Stimulated activated CD8-positive, alpha-beta memory T cell treated with anti-CD3 and anti-CD28 coated beads, Interleukin-12 subunit alpha, Interleukin-12 subunit beta, amount 100 ng/mL, for 24 hours (primary cell): ENCODE data around the gene FAM180B.
"Not testable (repeated sequence)": the region's sequence is repeated elsewhere in the genome, so short reads cannot be mapped to it uniquely, and the experiment has no call there.

Experiments
- DNase-seq: peaks from one replicate; pipeline ENCODE4 v3.0.0-alpha.2; 2020; ENCODE audit errors: extremely low read depth

FAM180B gene, protein sequence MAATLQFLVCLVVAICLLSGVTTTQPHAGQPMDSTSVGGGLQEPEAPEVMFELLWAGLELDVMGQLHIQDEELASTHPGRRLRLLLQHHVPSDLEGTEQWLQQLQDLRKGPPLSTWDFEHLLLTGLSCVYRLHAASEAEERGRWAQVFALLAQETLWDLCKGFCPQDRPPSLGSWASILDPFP

DNA sequence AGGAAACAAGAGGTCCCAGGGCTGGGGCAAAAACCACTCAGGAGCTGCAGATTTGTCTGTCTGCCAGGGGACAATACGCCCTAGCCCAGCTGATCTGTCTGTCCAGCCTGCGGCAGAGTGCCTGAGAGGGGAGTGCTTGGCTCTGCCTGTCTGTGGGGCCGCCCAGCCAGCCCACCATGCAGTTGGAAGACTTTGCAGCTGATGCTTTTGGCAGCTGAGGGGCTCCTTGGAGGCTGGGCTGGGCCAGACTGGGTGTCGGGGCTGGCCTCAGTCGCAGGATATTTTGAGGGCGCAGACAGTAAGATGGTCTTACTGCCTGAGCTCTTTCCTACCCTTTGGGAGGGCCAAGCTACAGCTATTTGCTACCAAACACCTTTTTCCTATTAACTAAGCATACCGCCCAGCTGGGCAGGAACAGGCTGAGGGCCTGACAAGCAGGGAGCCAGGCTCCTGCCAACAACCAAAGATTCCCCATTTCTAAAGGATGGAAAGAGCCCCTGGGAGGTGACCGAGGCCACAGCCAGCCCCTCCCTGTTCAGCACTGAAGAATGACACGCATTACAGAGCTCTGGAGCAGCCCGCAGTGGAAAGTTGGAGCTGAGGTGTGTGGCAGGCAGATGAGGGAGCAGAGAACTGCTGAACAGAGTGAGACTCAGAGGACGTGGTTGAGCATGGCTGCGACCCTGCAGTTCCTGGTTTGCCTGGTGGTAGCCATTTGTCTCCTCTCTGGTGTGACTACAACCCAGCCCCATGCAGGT lies at the start of gene FAM180B:
Gene FAM180B (plus strand): TSS at position 581 of the 758 bp plus-strand sequence. CDS start 91 bp downstream, at position 672.
- DNase-seq = no peak

DNA sequence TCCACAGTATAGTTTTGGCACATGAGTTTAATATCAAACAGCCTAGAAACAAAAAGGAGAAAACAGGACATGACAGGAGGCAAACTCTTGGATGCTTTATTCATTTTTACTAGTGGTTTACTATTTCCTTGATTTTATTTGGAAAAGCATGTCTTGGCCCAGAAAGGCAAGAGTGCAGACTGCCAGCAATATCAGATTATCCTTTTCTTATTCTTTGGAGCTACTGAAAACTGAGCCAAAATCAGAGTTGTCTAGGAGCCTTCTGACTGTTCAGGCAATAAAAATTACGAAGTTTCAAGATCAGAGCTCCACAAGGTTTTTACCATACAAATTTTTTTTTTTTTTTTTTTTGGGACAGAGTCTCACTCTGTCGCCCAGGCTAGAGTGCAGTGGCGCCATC lies 49.6 kb upstream of the FAM180B start:
- no peak for DNase-seq

DNA sequence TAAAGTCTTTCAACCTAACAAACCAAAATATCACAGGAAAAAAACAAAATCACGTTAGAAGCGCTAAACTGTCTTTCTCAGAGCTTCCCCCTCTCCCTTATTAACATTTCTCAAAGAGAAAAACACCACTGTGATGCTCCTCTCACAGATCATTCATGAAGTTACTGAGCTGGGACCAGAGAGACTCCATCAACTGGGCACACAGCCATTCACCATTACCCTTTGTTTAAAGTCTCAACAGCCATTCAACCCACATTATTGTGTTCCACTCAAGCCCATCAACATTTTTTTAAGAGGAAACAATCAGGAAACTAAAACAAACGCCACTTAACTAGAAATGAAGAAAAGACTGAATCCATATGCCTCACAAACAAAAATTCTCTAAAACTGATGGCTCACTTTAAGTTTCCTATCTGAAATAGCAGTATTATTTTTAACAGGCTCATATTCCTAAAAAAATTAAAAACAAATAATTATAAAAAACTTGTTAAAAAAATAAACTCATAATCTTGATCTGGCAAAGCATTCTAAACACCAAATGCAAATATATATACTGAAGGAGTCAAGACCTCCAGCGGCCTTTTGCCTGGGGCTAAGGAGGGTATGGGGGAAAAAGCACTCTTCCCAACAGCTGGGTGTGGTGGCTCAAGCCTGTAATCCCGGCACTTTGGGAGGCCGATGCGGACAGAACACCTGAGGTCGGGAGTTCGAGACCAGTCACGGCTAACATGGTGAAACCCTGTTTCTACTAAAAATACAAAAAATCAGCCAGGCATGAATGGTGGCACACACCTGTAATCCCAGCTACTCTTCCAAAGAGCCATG lies 47.5 kb upstream of the FAM180B start:
- DNase-seq = no peak

DNA sequence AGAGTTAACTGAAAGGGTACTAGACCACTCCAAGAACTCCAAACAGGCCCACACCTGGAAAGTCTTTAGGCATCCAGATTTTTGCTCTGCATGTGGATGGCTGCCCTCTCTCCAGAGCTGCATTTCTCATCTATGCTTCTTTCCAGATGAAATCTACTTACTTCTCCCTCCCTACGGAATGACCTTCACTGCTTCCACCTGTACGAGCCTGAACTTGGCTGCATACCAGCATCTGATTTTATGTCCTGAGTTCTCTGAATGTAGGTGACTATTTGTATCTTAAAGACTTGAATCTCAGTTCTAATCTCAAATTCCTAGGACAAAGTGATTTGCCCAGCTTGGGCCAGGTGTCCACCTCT lies 46.8 kb upstream of the FAM180B start:
- DNase-seq = no peak

DNA sequence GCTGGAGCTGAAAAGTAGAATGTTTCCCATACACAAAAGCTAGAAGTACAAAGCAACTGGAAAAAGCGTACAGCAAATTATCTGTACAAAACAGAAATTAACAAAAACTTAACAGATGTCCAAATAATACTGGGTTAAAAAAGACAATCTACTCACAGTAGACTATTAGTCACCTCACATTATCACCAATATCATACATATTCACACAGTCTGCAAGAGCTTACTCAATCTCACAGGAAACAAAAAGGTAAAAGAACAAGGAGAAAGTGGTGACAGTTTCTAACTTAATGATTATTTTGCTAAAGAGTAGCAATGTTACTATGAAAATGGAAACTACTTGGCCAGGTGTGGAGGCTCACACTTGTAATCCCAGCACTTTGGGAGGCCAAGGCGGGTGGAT lies 45.4 kb upstream of the FAM180B start:
- DNase-seq = no peak

DNA sequence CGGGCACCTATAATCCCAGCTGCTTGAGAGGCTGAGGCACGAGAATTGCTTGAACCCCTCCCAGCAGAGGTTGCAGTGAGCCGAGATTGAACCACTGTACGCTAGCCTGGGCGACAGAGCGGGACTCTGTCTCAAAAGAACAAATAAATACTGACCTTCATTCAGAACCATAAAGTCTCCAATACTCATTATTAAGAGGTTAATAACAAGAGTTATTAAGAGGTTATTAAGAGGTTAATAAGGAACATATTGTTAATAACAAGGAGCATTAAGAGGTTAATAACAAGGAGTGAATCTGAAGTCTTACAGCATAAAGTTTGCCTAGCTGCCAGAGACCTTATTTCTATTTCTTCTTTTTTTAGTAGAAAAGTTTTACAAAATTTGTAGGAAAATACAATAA lies 41.2 kb upstream of the FAM180B start:
- DNase-seq = no peak

DNA sequence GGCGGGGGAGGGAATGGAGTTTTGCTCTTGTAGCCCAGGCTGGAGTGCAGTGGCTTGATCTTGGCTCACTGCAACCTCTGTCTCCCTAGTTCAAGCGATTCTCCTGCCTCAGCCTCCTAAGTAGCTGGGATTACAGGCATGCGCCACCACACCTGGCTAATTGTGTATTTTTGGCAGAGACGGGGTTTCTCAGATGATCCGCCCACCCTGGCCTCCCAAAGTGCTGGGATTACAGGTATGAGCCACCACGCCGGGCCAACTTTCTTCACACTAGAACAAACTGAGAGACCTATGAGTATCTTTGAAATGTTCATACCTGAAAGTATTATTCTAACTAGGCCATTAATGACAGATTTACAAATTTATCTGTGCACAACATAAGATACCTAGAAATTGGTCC lies 40.2 kb upstream of the FAM180B start:
- not testable (repeated sequence) for DNase-seq

DNA sequence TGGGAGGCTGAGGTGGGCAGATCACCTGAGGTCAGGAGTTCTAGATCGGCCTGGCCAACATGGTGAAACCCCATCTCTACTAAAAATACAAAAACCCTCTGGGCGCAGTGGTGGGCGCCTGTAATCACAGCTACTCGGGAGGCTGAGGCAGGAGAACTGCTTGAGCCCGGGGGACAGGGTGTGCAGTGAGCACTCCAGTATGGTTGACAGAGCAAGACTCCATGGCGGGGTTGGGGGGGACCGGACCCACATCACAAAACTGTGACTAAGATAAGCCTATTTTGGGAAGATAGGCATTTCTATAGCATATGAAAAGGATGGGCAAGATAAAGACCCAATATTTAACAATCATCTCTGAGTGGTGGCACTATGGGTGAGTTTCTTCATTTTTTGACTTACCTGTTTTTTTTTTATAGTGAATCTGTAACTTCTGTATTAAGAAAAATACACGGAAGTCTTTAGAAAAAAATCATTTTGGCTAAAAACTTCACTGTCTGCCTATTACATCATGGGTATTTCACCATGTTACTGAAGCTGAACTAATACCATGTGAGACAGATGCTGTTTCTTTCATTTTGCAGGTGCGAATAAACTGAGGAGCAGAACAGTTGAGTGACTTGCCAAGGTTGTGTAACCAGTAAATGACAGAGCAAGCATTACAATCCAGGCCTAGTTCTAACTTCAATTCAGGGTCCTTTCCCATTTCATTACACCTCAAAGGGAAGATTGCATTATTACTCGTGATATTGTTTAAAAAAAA lies 36.0 kb upstream of the FAM180B start:
- DNase-seq = no peak

DNA sequence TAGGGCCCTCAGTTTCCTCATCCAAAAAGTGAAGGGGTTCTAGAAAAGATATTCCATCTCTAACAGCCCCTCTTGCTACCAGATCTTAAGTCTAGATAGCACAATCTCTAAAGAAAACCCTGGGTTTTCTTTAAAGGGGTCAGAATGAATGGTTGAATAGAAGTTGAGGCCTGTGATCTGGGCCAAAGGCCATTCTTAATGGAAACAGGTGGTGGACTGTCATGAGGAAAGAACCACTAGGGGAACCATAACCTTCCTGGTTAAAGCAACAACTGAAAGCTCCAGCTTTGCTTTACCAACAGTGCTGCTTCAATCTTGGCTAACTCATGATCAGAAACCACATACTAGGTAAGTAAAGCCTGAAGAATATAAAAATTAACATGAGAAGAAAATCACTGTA lies 35.4 kb upstream of the FAM180B start:
- DNase-seq = no peak

DNA sequence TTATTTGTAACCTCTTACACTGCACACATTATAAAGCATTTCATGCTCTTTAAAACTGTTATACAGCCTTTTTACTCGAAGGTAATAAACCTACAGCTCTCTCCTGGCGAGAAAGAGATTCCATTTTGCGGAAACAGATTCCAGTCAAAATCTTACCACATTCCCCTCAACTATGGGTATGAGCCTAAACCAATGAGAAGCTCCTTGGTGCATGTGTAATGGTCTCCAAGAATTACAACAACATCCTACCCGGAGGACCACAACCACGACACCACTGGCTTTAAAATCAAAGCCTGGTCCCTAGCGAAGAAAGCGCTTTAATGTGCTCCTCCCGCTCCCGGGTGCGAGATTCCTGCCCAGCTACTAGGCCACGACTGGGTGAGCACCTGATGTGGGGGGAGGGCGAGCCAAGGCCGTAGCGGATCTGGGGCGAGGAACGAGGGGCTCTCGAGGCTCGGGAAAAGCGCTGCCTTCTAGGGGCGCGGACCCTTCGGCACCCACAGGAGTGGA lies 34.4 kb upstream of the FAM180B start:
- DNase-seq = no peak

DNA sequence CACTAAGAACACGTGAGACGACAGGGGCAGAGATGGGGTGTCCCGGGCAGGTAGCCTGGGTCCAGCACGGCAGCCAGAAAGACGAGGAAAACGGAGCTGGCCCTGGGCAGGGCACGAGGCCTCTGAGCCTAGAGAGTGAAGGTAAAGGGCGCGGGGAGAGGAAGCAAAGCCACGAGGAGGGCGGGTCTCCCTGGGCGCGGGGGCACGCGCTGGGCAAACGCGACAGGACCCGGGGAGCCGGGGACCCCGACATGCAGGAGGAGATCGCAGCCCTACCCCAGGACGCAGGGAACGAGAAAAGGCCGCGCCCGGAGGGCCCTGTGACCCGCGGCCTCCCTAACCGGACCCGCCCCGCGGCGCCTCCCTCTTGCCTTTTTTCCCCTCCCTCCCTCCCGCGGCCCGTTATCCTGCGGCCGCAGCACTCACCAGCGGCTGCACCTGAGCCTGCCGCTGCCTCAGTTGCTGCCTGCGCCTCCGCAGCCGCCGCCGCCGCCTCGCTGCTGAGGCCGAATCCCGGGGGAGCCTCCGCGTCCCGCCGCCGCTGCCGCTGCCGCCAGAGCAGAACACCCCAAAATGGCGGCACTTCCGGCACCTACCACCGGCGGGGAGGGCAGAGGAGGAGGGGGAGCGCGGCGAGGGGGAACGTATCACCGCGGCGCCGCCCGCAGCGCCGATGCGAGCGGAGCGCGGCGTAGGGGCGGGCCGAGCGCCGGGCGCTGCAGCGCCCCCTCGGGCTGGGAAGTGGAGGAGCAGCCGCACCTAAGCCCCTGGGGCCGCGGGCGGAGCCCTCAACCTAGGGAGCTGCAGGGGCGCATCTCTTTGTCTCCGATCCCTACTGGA lies 33.7 kb upstream of the FAM180B start, which contains the start of gene CELF1:
Gene CELF1 (minus strand): TSS at position 567 of the 840 bp plus-strand sequence. CDS start 53,609 bp downstream, outside the sequence.
- DNase-seq = peak; percentile 79

DNA sequence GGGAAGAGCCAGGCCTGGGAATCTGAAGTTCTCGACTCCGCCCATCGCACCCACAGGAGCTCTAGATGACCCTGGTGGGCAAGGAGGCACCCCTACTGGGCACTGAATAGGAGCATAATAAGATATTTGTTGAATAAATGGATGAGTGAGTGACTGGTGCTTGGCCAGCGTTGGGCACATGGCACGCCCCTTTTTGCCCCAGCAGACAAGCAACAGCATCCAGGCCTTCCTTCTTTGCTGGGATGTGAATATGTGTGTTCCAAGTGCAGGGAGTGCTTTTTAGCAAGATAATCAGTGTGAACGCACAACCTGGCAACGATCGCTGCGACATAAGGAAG lies 33.1 kb upstream of the FAM180B start:
- no peak for DNase-seq

DNA sequence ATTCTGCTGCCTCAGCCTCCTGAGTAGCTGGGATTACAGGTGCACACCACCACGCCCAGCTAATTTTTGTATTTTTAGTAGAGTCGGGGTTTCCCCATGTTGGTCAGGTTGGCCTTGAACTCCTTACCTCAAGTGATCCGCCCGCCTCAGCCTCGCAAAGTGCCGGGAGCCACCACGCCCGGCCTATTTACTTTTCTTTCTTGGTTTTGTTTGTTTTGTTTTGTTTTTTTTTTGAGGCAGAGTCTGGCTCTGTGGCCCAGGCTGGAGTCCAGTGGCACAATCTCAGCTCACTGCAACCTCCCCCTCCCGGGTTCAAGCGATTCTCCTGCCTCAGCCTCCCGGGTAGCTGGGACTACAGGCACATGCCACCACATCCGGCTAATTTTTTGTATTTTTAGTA lies 29.5 kb upstream of the FAM180B start:
- not testable (repeated sequence) for DNase-seq

DNA sequence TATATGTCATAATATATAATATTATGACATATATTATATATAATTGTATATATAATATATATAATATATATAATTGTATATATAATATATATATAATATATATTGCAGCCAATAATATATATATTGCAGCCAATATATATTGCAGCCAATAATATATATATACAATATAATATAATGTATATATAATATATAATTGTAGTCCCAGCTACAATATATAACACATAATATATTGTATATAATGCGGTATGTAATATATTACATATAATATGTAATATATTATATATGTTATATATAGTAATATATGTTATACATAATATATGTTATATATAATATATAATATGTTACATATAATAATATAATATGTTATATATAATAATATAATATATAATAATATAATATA lies 27.8 kb upstream of the FAM180B start:
- no peak for DNase-seq

DNA sequence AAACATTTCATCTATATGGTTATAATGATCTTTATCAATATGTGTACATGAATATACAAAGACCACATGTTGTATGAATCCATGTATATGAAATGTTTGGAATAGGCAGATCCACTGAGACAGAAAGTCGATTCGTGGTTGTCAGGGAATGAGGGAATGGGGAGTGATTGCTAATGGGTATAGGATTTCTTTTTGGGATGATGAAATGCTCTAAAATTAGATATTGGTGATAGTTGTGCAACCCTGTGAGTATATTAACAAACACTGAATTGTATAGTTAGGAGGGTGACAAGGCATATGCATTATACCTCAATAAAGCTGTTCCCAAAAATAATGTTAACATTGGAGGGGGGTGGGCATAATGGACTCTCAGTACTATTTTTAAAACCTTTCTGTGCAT lies 26.1 kb upstream of the FAM180B start:
- DNase-seq = no peak

DNA sequence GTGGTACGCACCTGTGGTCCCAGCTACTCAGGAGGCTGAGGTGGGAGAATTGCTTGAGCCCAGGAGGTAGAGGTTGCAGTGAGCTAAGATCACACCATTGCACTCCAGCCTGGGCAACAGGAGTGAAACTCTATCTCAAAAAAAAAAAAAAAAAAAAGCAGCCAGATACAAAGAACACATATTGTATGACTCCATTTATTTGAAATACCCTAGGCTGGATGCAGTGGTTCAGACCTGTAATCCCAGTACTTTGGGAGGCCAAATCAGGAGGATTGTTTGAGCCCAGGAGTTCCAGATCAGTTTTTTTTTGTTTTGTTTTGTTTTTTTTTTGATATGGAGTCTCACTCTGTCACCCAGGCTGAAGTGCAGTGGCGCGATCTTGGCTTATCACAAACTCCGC lies 24.1 kb upstream of the FAM180B start:
- not testable (repeated sequence) for DNase-seq

DNA sequence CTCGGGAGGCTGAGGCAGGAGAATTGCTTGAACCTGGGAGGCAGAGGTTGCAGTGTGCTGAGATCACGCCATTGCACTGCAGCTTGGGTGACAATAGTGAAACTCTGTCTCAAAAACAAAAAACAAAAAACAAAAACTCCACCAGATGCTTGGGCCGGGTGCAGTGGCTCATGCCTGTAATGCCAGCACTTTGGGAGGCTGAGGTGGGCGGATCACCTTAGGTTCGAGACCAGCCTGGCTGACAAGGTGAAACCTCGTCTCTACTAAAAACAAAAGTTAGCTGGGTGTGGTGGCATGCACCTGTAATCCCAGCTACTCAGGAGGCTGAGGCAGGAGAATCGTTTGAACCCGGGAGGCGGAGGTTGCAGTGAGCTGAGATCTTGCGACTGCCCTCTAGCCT lies 22.1 kb upstream of the FAM180B start:
- DNase-seq = not testable (repeated sequence)

DNA sequence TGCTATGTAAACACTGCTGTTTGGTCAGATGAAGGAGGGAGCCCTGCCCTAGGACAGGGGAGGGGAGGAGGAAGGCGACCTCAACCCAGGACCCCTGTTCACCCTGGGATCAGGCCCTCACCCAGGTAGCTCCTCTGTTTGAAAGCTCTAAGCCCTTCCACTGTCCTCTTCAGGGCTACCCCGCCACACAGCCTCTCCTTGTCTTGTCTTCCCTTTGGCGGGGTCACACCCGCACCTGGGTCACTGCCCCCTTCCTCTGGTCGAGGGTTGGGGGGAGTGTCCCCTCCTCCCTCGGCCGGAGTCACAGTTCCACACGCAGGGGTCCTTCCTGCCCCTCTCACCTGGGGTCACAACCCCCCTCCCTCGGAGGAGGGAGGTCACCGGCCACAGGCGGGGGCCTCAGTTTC lies 21.5 kb upstream of the FAM180B start:
- DNase-seq = no peak

DNA sequence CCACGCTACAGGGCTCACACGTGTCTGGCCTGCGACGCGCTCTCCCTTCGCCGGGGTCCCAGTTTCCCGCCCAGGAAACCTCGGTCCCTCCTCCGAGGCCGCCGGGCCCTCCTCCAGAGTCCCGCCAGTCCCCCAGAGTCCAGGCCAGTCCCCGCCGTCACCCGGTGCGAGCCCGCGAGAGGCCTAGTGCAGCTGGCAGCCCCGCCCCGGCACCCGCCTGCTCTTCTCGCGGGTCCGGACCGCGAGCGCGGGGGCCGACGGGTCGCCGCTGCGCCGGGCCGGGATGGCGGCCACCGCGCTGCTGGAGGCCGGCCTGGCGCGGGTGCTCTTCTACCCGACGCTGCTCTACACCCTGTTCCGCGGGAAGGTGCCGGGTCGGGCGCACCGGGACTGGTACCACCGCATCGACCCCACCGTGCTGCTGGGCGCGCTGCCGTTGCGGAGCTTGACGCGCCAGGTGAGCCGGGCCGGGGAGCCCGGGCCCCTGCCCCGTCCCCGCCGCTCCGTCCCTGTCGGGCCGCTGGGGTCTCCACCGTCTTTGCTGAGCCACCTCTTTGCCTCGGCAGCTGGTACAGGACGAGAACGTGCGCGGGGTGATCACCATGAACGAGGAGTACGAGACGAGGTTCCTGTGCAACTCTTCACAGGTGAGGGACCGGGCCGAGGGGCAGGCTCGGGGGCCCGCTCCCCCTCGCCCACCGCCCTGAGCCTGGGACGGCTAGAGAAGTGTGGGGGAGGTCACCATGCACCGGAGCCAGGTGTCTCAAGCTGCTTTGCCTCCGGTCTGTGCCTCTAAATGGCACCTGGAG lies 20.9 kb upstream of the FAM180B start, which contains the start of gene PTPMT1:
Gene PTPMT1 (plus strand): TSS at position 260 of the 809 bp plus-strand sequence. CDS start 24 bp downstream, at position 284.
- DNase-seq = peak; percentile 45

DNA sequence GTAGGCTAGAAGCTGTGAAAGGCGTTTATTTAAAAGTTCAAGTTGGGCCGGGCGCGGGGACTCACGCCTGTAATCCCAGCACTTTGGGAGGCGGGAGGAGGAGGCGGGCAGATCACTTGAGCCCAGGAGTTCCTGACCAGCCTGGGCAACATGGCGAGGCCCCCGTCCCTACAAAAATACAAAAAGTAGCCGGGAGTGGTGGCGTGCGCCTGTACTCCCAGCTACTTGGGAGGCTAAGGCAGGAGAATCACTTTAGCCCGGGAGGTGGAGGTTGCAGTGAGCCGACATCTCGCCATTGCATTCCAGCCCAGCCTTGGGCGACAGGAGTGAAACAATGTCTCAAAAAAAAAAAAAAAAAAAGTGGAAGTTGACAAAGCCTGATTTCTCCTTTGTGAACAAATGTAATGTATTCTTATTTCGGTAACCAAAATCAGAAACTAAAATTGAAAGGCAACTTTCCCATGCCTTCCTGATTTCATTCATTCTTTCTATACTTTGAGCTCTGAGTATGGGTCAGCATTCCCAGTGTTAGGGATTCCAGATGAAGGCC lies 20.3 kb upstream of the FAM180B start:
- DNase-seq = no peak
